Adrenal gland (tissue), 12 donors: ENCODE data around the gene MAP3K15. TPM values are rescaled to one million over a fixed set of nuclear protein-coding genes. Genes with fewer than 3 reads are reported as not detected.
"Not testable (repeated sequence)": the region's sequence is repeated elsewhere in the genome, so short reads cannot be mapped to it uniquely, and the experiment has no call there.

ENCODE experiments used
- DNase-seq, 7 donors: peaks; one replicate each; pipeline ENCODE4 v3.0.0-alpha.2; 2019 to 2020
- H3K27ac ChIP-seq, 5 donors: fragments of 200-600 bp; sonication (generic) in 4 of 5; 1 replicate in 3 of 5; 2 replicates in 2 of 5; pipeline versions ENCODE4 v1.5.1 to v1.8.0; 2016 to 2020; ENCODE audit warnings: mild to moderate bottlenecking in 1 of 5
- H3K27me3 ChIP-seq: fragments of 200-600 bp; 2 replicates; pipeline ENCODE4 v1.8.0; 2021
- H3K36me3 ChIP-seq, 2 donors: fragments of 200-600 bp; replicated peaks in 1 of 2; 1 replicate in 1 of 2; 2 replicates in 1 of 2; pipeline versions ENCODE4 v1.5.1 to v1.8.0; 2018 to 2022
- H3K4me1 ChIP-seq, 2 donors: fragments of 200-600 bp; replicated peaks in 1 of 2; 1 replicate in 1 of 2; 2 replicates in 1 of 2; pipeline versions ENCODE4 v1.5.1 to v1.8.0; 2018 to 2021
- H3K4me3 ChIP-seq, 4 donors: fragments of 200-600 bp; sonication (generic) in 3 of 4; one replicate each; pipeline ENCODE4 v1.5.1; 2016 to 2018
- H3K9me3 ChIP-seq, 3 donors: fragments of 200-600 bp; sonication (generic) in 1 of 3; replicated peaks in 1 of 3; 1 replicate in 2 of 3; 2 replicates in 1 of 3; pipeline versions ENCODE4 v1.5.1 to v1.8.0; 2016 to 2021
- CTCF ChIP-seq, 6 experiments: fragments of 450-650 bp in 4 of 6; fragments of 200-600 bp in 2 of 6; sonication (generic) in 1 of 6; IDR thresholded peaks; 1 replicate in 5 of 6; 2 replicates in 1 of 6; pipeline versions ENCODE4 v1.5.1 to v1.8.0; 2016 to 2021; ENCODE audit warnings: antibody characterized with exemption in 6 of 6, mild to moderate bottlenecking in 2 of 6, moderate library complexity in 1 of 6
- POLR2A ChIP-seq, 2 donors: fragments of 450-650 bp; IDR thresholded peaks; one replicate each; pipeline ENCODE4 v1.6.1; 2017; ENCODE audit warnings: antibody characterized with exemption in 2 of 2, mild to moderate bottlenecking in 2 of 2, moderate library complexity in 1 of 2
- WGBS, 4 donors: extraction: QIAGEN DNeasy Blood & Tissue Kit in 2 of 4; methylation state at CpG; one replicate each; pipeline versions ENCODE4 v1.1.5 to v1.1.7; 2013 to 2017; 5-methylcytosine and 5-hydroxymethylcytosine counted together
- intact Hi-C, 2 donors: fragments of 100-400 bp; cut with DNase I; formaldehyde crosslinking; loops; one replicate each; pipeline versions ENCODE4 v1.14.1 to v1.15.0; 2022 to 2023
- polyA plus RNA-seq, 3 donors: library from polyadenylated mRNA; stranded (reverse); fragments of 200-250 nt in 2 of 3; fragments of 350-450 nt in 1 of 3; fragmentation: Illumina TruSeq in 1 of 3; extraction: RNeasy Lipid Tissue Mini Kit (QIAGEN cat#74804) in 1 of 3; gene quantifications; one replicate each; pipeline ENCODE4 v1.2.3, GENCODE V29; 2013 to 2014
- total RNA-seq, 9 donors: library from RNA; depleted of rRNA in 4 of 9; stranded (reverse); fragments of >200 nt in 4 of 9; fragments of 120-200 nt in 1 of 9; fragmentation: NEBNext Ultra II Directional in 1 of 9; extraction: Animal tissue kit (Norgen Biotek cat#: 25700) in 1 of 9; gene quantifications; one replicate each; pipeline versions ENCODE4 v1.1.0 to v1.2.4, GENCODE V29; 2013 to 2023
- donor health status: healthy with polysubstance abuse.
- donor health status: Bipolar disorder and iron deficiency.
- donor health status: DM: yes; HTN: yes; CAD: no.
- donor health status: DM: no; HTN: no; CAD: no.
- donor health status: DM: no; HTN: no; CAD: no.
- donor health status: DM: yes; HTN: yes; CAD: no.

Gene MAP3K15
- total and polyA plus RNA-seq, 12 donors = 28.9 to 92.3 (median 67.9) TPM

DNA sequence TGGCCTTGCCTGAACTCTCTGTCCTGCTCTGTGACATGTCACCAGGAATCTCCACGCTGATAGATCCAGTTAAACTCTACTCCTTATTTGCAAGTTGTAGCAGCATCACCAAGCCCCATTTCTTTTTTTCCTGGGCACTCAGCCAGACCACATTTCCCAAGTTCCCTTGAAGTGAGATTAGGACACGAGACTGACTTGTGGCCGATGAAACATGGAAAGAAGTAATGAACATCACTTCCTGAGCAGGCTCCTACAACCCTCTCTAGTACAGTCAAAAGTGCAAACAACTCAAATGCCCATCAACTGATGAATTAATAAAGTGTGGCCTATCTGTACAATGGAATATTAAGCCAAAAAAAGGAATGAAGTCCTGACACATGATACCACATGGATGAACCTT, 74.6 kb downstream of the MAP3K15 start:
- Histone ChIP-seq H3K27me3 (no peaks in the 10 kb centered on the region), H3K27ac (peak overlapping the region in 2 of 5 donors; percentile 20 to 49), H3K4me3 (no peak overlapping the region), H3K9me3 (no peaks in the 10 kb centered on the region), H3K4me1 (no peaks in the 10 kb centered on the region), H3K36me3 (no peaks in the 10 kb centered on the region)
- intact Hi-C loops = no loop called here
- peak; percentile 30 to 77 (median 66) for DNase-seq
- TF ChIP-seq POLR2A (IDR thresholded peaks at IDR 0.05) = no peak
- no peak for TF ChIP-seq CTCF (IDR thresholded peaks at IDR 0.05)
- 13 to 32% (median 16%) methylated on average over 3 of the region's 3 CpGs for WGBS, 4 donors

- H3K4me1 ChIP-seq, DNase-seq, H3K27me3 ChIP-seq, H3K36me3 ChIP-seq, H3K4me3 ChIP-seq, H3K9me3 ChIP-seq, H3K27ac ChIP-seq, intact Hi-C loops: not testable (repeated sequence)
- WGBS, 4 donors = 60 to 83% (median 77%) methylated on average over 1 to 4 of the region's 4 CpGs
Measured at GRCh38 chrX:19422661-19423060, 92.6 kb downstream of the MAP3K15 start.

GRCh38 chrX:19410259-19410658, 105.0 kb downstream of the MAP3K15 start:
- no peak overlapping the region for H3K27ac ChIP-seq
- H3K36me3 ChIP-seq = peaks cover 0 to 5% of the 10 kb centered on the region in 2 donors
- H3K4me1 ChIP-seq = no peaks in the 10 kb centered on the region
- DNase-seq = no peak
- TF ChIP-seq CTCF (IDR thresholded peaks at IDR 0.05) (no peak), POLR2A (IDR thresholded peaks at IDR 0.05) (no peak)
- H3K27me3 ChIP-seq = no peaks in the 10 kb centered on the region
- no peak overlapping the region for H3K4me3 ChIP-seq
- H3K9me3 ChIP-seq = no peaks in the 10 kb centered on the region
- intact Hi-C loops = no loop called here
- 80 to 100% (median 86%) methylated on average over 2 of the region's 2 CpGs for WGBS, 4 donors

DNA sequence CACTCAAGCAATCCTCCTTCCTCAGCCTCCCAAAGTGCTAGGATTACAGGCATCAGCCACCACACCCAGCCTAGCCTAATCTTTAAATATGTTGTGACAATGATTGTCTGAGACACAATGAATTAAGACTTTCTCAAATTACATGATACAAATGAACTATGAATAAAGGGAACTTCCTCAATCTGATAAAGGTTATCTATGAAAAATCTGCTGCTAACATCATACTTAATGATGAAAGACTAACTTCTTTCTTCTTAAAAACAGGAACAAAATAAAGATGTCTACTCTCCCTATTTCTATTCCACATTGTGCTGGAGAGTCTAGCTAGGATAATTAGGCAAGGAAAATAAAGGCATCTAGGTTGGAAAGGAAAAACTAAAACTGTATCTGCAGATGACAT, 111.6 kb downstream of the MAP3K15 start:
- TF ChIP-seq CTCF (IDR thresholded peaks at IDR 0.05) (no peak), POLR2A (IDR thresholded peaks at IDR 0.05) (no peak)
- intact Hi-C loops = no loop called here
- Histone ChIP-seq H3K27ac (no peak overlapping the region), H3K4me1 (no peaks in the 10 kb centered on the region), H3K27me3 (no peaks in the 10 kb centered on the region), H3K9me3 (no peaks in the 10 kb centered on the region), H3K4me3 (no peak overlapping the region), H3K36me3 (no peaks in the 10 kb centered on the region)
- no peak for DNase-seq

GRCh38 chrX:19392703-19393102, 122.6 kb downstream of the MAP3K15 start:
- intact Hi-C loops = no loop called here
- Histone ChIP-seq H3K4me1 (no peaks in the 10 kb centered on the region), H3K36me3 (no peaks in the 10 kb centered on the region), H3K9me3 (no peaks in the 10 kb centered on the region), H3K4me3 (no peak overlapping the region), H3K27me3 (no peaks in the 10 kb centered on the region), H3K27ac (no peak overlapping the region)
- no peak for DNase-seq
- WGBS, 4 donors = 71 to 100% (median 79%) methylated on average over 1 to 4 of the region's 4 CpGs
- TF ChIP-seq CTCF (IDR thresholded peaks at IDR 0.05) = no peak
